Fibroblast of lung (primary cell): ENCODE data around the gene RCAN2. TPM values are rescaled to one million over a fixed set of nuclear protein-coding genes. Genes with fewer than 3 reads are reported as not detected.

Source experiments
- DNase-seq, 2 donors: peaks; one replicate each; pipeline versions ENCODE4 v3.0.0 to v3.0.0-alpha.2; 2010; ENCODE audit warnings: low read depth in 2 of 2
- H2AFZ ChIP-seq: 2 replicates; pipeline ENCODE4 v1.5.1; 2012; ENCODE audit warnings: low read length, control low read depth, inconsistent platforms
- H3K27ac ChIP-seq: 2 replicates; pipeline ENCODE4 v1.5.1; 2011; ENCODE audit warnings: low read length, control low read depth; ENCODE audit not compliant: insufficient read depth
- H3K27me3 ChIP-seq: 2 replicates; pipeline ENCODE4 v1.5.1; 2011; ENCODE audit warnings: mild to moderate bottlenecking, low read length; ENCODE audit not compliant: control insufficient read depth, insufficient read depth
- H3K36me3 ChIP-seq: 2 replicates; pipeline ENCODE4 v1.5.1; 2011; ENCODE audit warnings: low read length; ENCODE audit not compliant: control insufficient read depth, insufficient read depth
- H3K4me1 ChIP-seq: 2 replicates; pipeline ENCODE4 v1.5.1; 2011; ENCODE audit warnings: low read length; ENCODE audit not compliant: control insufficient read depth, insufficient read depth; ENCODE audit errors: extremely low read depth
- H3K4me2 ChIP-seq: 2 replicates; pipeline ENCODE4 v1.5.1; 2011; ENCODE audit warnings: low read length, control low read depth; ENCODE audit not compliant: insufficient read depth; ENCODE audit errors: extremely low read depth
- H3K4me3 ChIP-seq, 4 experiments: fragments of 200-600 bp in 1 of 4; sonication (generic) in 1 of 4; replicated peaks in 1 of 4; 2 replicates each; pipeline ENCODE4 v1.5.1; 2011 to 2016; ENCODE audit warnings: low read length in 4 of 4, low read depth in 3 of 4, mild to moderate bottlenecking in 3 of 4, control low read depth in 2 of 4, inconsistent platforms in 1 of 4, mixed read lengths in 1 of 4; ENCODE audit not compliant: insufficient read depth in 1 of 4; ENCODE audit errors: control extremely low read depth in 1 of 4
- H3K79me2 ChIP-seq: 2 replicates; pipeline ENCODE4 v1.5.1; 2012; ENCODE audit warnings: mild to moderate bottlenecking, low read length, inconsistent platforms; ENCODE audit not compliant: control insufficient read depth, insufficient read depth
- H3K9ac ChIP-seq: 2 replicates; pipeline ENCODE4 v1.5.1; 2011; ENCODE audit warnings: mild to moderate bottlenecking, low read length, control low read depth; ENCODE audit not compliant: insufficient read depth
- H3K9me3 ChIP-seq: 2 replicates; pipeline ENCODE4 v1.5.1; 2012; ENCODE audit warnings: low read depth, low read length; ENCODE audit not compliant: control insufficient read depth, insufficient read depth
- H4K20me1 ChIP-seq: 2 replicates; pipeline ENCODE4 v1.5.1; 2011; ENCODE audit warnings: low read length; ENCODE audit not compliant: control insufficient read depth, insufficient read depth; ENCODE audit errors: extremely low read depth
- CTCF ChIP-seq, 2 donors: IDR thresholded peaks in 1 of 2; conservative IDR thresholded peaks in 1 of 2; 1 replicate in 1 of 2; 2 replicates in 1 of 2; pipeline ENCODE4 v1.5.1; 2011 to 2012; ENCODE audit warnings: low read length in 2 of 2, control low read depth in 1 of 2, inconsistent platforms in 1 of 2, low read depth in 1 of 2, mild to moderate bottlenecking in 1 of 2
- EZH2 ChIP-seq: IDR thresholded peaks from 2 replicates; pipeline ENCODE4 v1.5.1; 2012; ENCODE audit warnings: low read length, control low read depth, mild to moderate bottlenecking; ENCODE audit errors: missing control alignments
- polyA plus RNA-seq, 2 donors: library from polyadenylated mRNA; depleted of rRNA in 1 of 2; stranded (reverse) in 1 of 2; unstranded in 1 of 2; fragments of >200 nt; gene quantifications; 2 replicates each; pipeline ENCODE4 v1.2.1, GENCODE V29; 2011 to 2012; ENCODE audit warnings: missing spikeins in 1 of 2
- total RNA-seq: library from RNA; depleted of rRNA; stranded (reverse); fragments of >200 nt; gene quantifications from 2 replicates; pipeline ENCODE4 v1.2.1, GENCODE V29; 2014

RCAN2 gene
- total and polyA plus RNA-seq, 2 donors (not counting 1 experiment from before 2014, with no cell fraction given), result 11.7 to 38.0 TPM

- H3K27ac ChIP-seq, result no peak overlapping the region
- no peak overlapping the region for H3K4me2 ChIP-seq
- no peaks in the 10 kb centered on the region for H4K20me1 ChIP-seq
These were observed 236.3 kb downstream of the RCAN2 start for GRCh38 chr6:46254946-46255345.

GRCh38 chr6:46254331-46254730 lies 236.9 kb downstream of the RCAN2 start:
- DNase-seq, result no peak
- Histone ChIP-seq H3K27ac (no peak overlapping the region), H3K79me2 (no peaks in the 10 kb centered on the region), H3K9ac (no peak overlapping the region), H4K20me1 (no peaks in the 10 kb centered on the region), H3K9me3 (no peaks in the 10 kb centered on the region), H3K36me3 (no peaks in the 10 kb centered on the region), H3K4me1 (peaks cover 2% of the 10 kb centered on the region), H3K27me3 (no peaks in the 10 kb centered on the region), H2AFZ (no peak overlapping the region), H3K4me2 (no peak overlapping the region), H3K4me3 (no peak overlapping the region)
- TF ChIP-seq CTCF (conservative IDR thresholded peaks at IDR 0.05 in 1 of 2, IDR thresholded peaks at IDR 0.05 in 1 of 2; ENCODE audit: low read depth in 1 of 2, low read length in 2 of 2), result no peak
- no peak for TF ChIP-seq EZH2

More at GRCh38 chr6:46254946-46255345, 236.3 kb downstream of the RCAN2 start:
- Histone ChIP-seq H3K4me3 (no peak overlapping the region), H3K9me3 (no peaks in the 10 kb centered on the region), H3K9ac (no peak overlapping the region), H3K4me1 (peaks cover 2% of the 10 kb centered on the region), H2AFZ (no peak overlapping the region), H3K27me3 (no peaks in the 10 kb centered on the region), H3K36me3 (no peaks in the 10 kb centered on the region), H3K79me2 (no peaks in the 10 kb centered on the region)
- DNase-seq, result no peak
- TF ChIP-seq EZH2 (no peak), CTCF (conservative IDR thresholded peaks at IDR 0.05 in 1 of 2, IDR thresholded peaks at IDR 0.05 in 1 of 2; ENCODE audit: low read depth in 1 of 2, low read length in 2 of 2) (no peak)

GRCh38 chr6:46251583-46252339 lies 239.5 kb downstream of the RCAN2 start:
- Histone ChIP-seq H3K9ac (no peak overlapping the region), H3K79me2 (no peaks in the 10 kb centered on the region), H3K27me3 (no peaks in the 10 kb centered on the region), H3K36me3 (no peaks in the 10 kb centered on the region), H3K9me3 (no peaks in the 10 kb centered on the region), H3K27ac (no peak overlapping the region), H4K20me1 (no peaks in the 10 kb centered on the region), H3K4me1 (peaks cover 2% of the 10 kb centered on the region), H3K4me3 (no peak overlapping the region), H2AFZ (no peak overlapping the region), H3K4me2 (no peak overlapping the region)
- no peak for DNase-seq
- TF ChIP-seq EZH2 (no peak), CTCF (conservative IDR thresholded peaks at IDR 0.05 in 1 of 2, IDR thresholded peaks at IDR 0.05 in 1 of 2; ENCODE audit: low read depth in 1 of 2, low read length in 2 of 2) (no peak)
